HCT116 (cell line): Measurements from ENCODE around the gene SLC66A1.

Source experiments
- CEBPB ChIP-seq: IDR thresholded peaks from 2 replicates; pipeline ENCODE4 v1.6.1; 2012; ENCODE audit warnings: low read depth
- JUND ChIP-seq: IDR thresholded peaks from 2 replicates; pipeline ENCODE4 v1.6.1; 2012
- POLR2AphosphoS5 ChIP-seq: IDR thresholded peaks from 2 replicates; pipeline ENCODE4 v1.6.1; 2011; ENCODE audit warnings: mild to moderate bottlenecking, low read depth, low read length, moderate library complexity
- RAD21 ChIP-seq: IDR thresholded peaks from 2 replicates; pipeline ENCODE4 v1.6.1; 2012; ENCODE audit warnings: low read depth, mild to moderate bottlenecking
- TF ChIP-seq, protein P1 (sequence below), 3 experiments: fragments of 200-600 bp in 1 of 3; sonication (generic) in 1 of 3; IDR thresholded peaks in 2 of 3; conservative IDR thresholded peaks in 1 of 3; 2 replicates each; pipeline ENCODE4 v1.5.1; 2012 to 2017; ENCODE audit warnings: low read depth in 2 of 3, low read length in 2 of 3, antibody characterized with exemption in 1 of 3, borderline replicate concordance in 1 of 3, control low read depth in 1 of 3, mild to moderate bottlenecking in 1 of 3, mixed read lengths in 1 of 3, mixed run types in 1 of 3, moderate library complexity in 1 of 3; ENCODE audit not compliant: insufficient read depth in 1 of 3
- TF ChIP-seq, protein P2 (sequence below): IDR thresholded peaks from 2 replicates; pipeline ENCODE4 v1.6.1; 2012
- TF ChIP-seq, protein P3 (sequence below): IDR thresholded peaks from 2 replicates; pipeline ENCODE4 v1.6.1; 2012

DNA sequence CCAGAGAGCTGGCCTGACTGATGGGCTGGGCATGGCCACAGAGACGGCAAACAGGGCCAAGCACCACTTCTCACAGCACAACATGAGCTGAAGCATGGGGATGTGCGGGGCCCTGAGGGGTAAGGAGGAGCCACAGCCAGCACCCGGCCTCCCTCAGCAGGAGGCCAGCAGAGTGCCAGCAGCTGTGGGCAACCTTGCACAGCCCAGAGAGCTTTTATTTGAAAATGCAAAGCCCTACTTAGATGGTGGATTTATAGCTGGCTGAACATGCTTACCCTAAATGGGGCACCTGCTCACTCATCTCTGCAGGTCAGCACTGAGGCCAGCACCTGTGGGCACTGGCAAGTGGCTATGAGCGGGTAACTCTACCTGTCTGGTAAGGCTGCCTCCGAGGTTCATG lies 44.1 kb downstream of the SLC66A1 start:
- TF ChIP-seq JUND, result no peak
- TF ChIP-seq, protein P1, sequence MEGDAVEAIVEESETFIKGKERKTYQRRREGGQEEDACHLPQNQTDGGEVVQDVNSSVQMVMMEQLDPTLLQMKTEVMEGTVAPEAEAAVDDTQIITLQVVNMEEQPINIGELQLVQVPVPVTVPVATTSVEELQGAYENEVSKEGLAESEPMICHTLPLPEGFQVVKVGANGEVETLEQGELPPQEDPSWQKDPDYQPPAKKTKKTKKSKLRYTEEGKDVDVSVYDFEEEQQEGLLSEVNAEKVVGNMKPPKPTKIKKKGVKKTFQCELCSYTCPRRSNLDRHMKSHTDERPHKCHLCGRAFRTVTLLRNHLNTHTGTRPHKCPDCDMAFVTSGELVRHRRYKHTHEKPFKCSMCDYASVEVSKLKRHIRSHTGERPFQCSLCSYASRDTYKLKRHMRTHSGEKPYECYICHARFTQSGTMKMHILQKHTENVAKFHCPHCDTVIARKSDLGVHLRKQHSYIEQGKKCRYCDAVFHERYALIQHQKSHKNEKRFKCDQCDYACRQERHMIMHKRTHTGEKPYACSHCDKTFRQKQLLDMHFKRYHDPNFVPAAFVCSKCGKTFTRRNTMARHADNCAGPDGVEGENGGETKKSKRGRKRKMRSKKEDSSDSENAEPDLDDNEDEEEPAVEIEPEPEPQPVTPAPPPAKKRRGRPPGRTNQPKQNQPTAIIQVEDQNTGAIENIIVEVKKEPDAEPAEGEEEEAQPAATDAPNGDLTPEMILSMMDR (IDR thresholded peaks at IDR 0.05 in 2 of 3, conservative IDR thresholded peaks at IDR 0.05 in 1 of 3; ENCODE audit: borderline replicate concordance in 1 of 3, insufficient read depth in 1 of 3, low read depth in 2 of 3, low read length in 2 of 3), result no peak
- no peak for TF ChIP-seq CEBPB
- TF ChIP-seq, protein P2, sequence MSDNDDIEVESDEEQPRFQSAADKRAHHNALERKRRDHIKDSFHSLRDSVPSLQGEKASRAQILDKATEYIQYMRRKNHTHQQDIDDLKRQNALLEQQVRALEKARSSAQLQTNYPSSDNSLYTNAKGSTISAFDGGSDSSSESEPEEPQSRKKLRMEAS, result no peak
- TF ChIP-seq RAD21, result no peak
- no peak for TF ChIP-seq POLR2AphosphoS5
- TF ChIP-seq, protein P3, sequence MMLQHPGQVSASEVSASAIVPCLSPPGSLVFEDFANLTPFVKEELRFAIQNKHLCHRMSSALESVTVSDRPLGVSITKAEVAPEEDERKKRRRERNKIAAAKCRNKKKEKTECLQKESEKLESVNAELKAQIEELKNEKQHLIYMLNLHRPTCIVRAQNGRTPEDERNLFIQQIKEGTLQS, result no peak
